ENCODE measurements around the gene CFAP61.

DNA sequence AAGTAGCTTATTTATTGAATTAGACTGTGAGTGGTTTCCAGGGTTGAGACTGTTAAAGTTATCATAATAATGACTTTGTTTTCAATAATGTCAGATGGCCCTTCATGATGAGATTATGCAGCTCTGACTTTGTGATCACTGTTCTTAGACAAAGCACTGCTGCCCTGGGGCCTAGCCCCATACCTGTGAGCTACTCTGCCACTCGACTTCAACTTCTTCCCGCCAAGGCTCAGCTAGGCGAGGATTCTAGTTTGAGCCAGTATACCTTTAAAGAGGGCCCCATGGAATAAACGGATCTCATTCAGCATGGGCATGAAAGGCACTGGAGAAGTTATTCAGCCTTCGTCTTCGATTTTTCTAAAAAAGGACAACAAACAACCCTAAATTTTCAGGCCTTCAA, 270.6 kb downstream of the CFAP61 start:
- TF ChIP-seq, protein P1, sequence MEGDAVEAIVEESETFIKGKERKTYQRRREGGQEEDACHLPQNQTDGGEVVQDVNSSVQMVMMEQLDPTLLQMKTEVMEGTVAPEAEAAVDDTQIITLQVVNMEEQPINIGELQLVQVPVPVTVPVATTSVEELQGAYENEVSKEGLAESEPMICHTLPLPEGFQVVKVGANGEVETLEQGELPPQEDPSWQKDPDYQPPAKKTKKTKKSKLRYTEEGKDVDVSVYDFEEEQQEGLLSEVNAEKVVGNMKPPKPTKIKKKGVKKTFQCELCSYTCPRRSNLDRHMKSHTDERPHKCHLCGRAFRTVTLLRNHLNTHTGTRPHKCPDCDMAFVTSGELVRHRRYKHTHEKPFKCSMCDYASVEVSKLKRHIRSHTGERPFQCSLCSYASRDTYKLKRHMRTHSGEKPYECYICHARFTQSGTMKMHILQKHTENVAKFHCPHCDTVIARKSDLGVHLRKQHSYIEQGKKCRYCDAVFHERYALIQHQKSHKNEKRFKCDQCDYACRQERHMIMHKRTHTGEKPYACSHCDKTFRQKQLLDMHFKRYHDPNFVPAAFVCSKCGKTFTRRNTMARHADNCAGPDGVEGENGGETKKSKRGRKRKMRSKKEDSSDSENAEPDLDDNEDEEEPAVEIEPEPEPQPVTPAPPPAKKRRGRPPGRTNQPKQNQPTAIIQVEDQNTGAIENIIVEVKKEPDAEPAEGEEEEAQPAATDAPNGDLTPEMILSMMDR (IDR thresholded peaks at IDR 0.05 in 4 of 5, conservative IDR thresholded peaks at IDR 0.05 in 1 of 5): no peak
- TF ChIP-seq POLR2A (IDR thresholded peaks at IDR 0.05): no peak
